HCT116 (cell line): ENCODE results near the gene LCMT1. TPM values are rescaled to one million over a fixed set of nuclear protein-coding genes. Genes with fewer than 3 reads are reported as not detected.

Experiments used
- ATAC-seq: fragments of 200-7000 bp; cut with Tn5 transposase; 2 replicates; pipeline ENCODE4 v1.9.1; 2020; ENCODE audit warnings: mild to moderate bottlenecking, moderate library complexity
- BruUV-seq: library from RNA; stranded (reverse); fragments of 400-500 nt; replicated peaks from 2 replicates; lab custom pipeline; 2021; lab: Mats Ljungman, UMichigan
- CTCF ChIA-PET: fragments of 300-600 bp; sonication (Branson Sonifier 250); formaldehyde crosslinking; loops from one replicate; lab custom pipeline; 2021; ENCODE audit warnings: antibody characterized with exemption; lab: Charles Lee
- POLR2A ChIA-PET: fragments of 300-600, 350-600 bp; sonication (Branson Sonifier 250); formaldehyde crosslinking; loops from one replicate; lab custom pipeline; 2021; ENCODE audit warnings: antibody characterized with exemption; lab: Charles Lee
- RAD21 ChIA-PET, 2 experiments: fragments of 300-600 bp; sonication (Branson Sonifier 250); formaldehyde crosslinking; loops; one replicate each; lab custom pipeline; 2023; ENCODE audit warnings: low total read pairs in 2 of 2; ENCODE audit not compliant: uncharacterized antibody in 2 of 2, unreplicated experiment in 2 of 2, low non-redundant PET in 1 of 2; lab: Charles Lee
- DNase-seq: peaks from one replicate; pipeline ENCODE4 v3.0.0-alpha.2; 2010; ENCODE audit warnings: low read depth, low spot score
- H2AFZ ChIP-seq: fragments of 200-600 bp; shearing (Covaris generic), sonication (generic); 2 replicates; pipeline ENCODE4 v1.6.1; 2017; ENCODE audit warnings: low read depth, mixed run types, mixed read lengths, antibody characterized with exemption, low read length; ENCODE audit not compliant: poor library complexity, severe bottlenecking
- H3K27ac ChIP-seq: 2 replicates; pipeline ENCODE4 v1.5.1; 2012; ENCODE audit warnings: low read depth, low read length
- H3K27me3 ChIP-seq: fragments of 200-600 bp; sonication (generic); 2 replicates; pipeline ENCODE4 v1.6.1; 2016; ENCODE audit warnings: mixed run types, low read length, mixed read lengths; ENCODE audit not compliant: insufficient read depth
- H3K36me3 ChIP-seq, 2 experiments: fragments of 200-500 bp in 1 of 2; fragments of 200-600 bp in 1 of 2; sonication (Bioruptor generic) in 1 of 2; sonication (generic) in 1 of 2; 2 replicates each; pipeline versions ENCODE4 v1.5.1 to v1.6.1; 2014 to 2016; ENCODE audit warnings: low read length in 2 of 2, inconsistent platforms in 1 of 2, mixed read lengths in 1 of 2, mixed run types in 1 of 2; ENCODE audit not compliant: insufficient read depth in 2 of 2, control insufficient read depth in 1 of 2
- H3K4me1 ChIP-seq, 2 experiments: fragments of 200-600 bp in 1 of 2; sonication (generic) in 1 of 2; 2 replicates each; pipeline versions ENCODE4 v1.5.1 to v1.6.1; 2012 to 2017; ENCODE audit warnings: low read length in 2 of 2, inconsistent platforms in 1 of 2, mild to moderate bottlenecking in 1 of 2, mixed read lengths in 1 of 2, mixed run types in 1 of 2, moderate library complexity in 1 of 2; ENCODE audit not compliant: insufficient read depth in 2 of 2, control insufficient read depth in 1 of 2
- H3K4me2 ChIP-seq: fragments of 200-600 bp; sonication (generic); 2 replicates; pipeline ENCODE4 v1.6.1; 2017; ENCODE audit warnings: mixed run types, low read length, mixed read lengths
- H3K4me3 ChIP-seq, 2 experiments: fragments of 200-600 bp in 1 of 2; sonication (generic) in 1 of 2; replicated peaks in 1 of 2; 2 replicates each; pipeline ENCODE4 v1.5.1; 2011 to 2016; ENCODE audit warnings: low read length in 2 of 2, control low read depth in 1 of 2, low read depth in 1 of 2, mild to moderate bottlenecking in 1 of 2, mixed read lengths in 1 of 2, mixed run types in 1 of 2
- H3K79me2 ChIP-seq: fragments of 200-600 bp; sonication (generic); 2 replicates; pipeline ENCODE4 v1.6.1; 2017; ENCODE audit warnings: mild to moderate bottlenecking, mixed run types, low read length, moderate library complexity, mixed read lengths; ENCODE audit not compliant: insufficient read depth
- H3K9ac ChIP-seq: fragments of 200-600 bp; sonication (generic); 2 replicates; pipeline ENCODE4 v1.6.1; 2016; ENCODE audit warnings: low read length, mixed read lengths
- H3K9me2 ChIP-seq: fragments of 200-600 bp; sonication (generic), shearing (Covaris generic); 2 replicates; pipeline ENCODE4 v1.6.1; 2017; ENCODE audit warnings: mixed run types, mild to moderate bottlenecking, moderate library complexity; ENCODE audit not compliant: insufficient read depth
- H3K9me3 ChIP-seq, 2 experiments: fragments of 200-500 bp in 1 of 2; fragments of 200-600 bp in 1 of 2; sonication (Bioruptor generic) in 1 of 2; sonication (generic) in 1 of 2; 2 replicates each; pipeline ENCODE4 v1.6.1; 2014 to 2017; ENCODE audit warnings: low read length in 2 of 2, mixed read lengths in 2 of 2, inconsistent platforms in 1 of 2, low read depth in 1 of 2, mild to moderate bottlenecking in 1 of 2, mixed run types in 1 of 2, moderate library complexity in 1 of 2; ENCODE audit not compliant: control insufficient read depth in 1 of 2, insufficient read depth in 1 of 2
- H4K20me1 ChIP-seq: fragments of 200-600 bp; sonication (generic), shearing (Covaris generic); 2 replicates; pipeline ENCODE4 v1.6.1; 2017; ENCODE audit warnings: mixed run types, mild to moderate bottlenecking, moderate library complexity; ENCODE audit not compliant: insufficient read depth
- EGR1 ChIP-seq: IDR thresholded peaks from 2 replicates; pipeline ENCODE4 v1.6.1; 2012; ENCODE audit warnings: low read depth
- ELF1 ChIP-seq: IDR thresholded peaks from 2 replicates; pipeline ENCODE4 v1.6.1; 2012; ENCODE audit warnings: low read depth, borderline replicate concordance
- POLR2AphosphoS5 ChIP-seq: IDR thresholded peaks from 2 replicates; pipeline ENCODE4 v1.6.1; 2011; ENCODE audit warnings: mild to moderate bottlenecking, low read depth, low read length, moderate library complexity
- ZFX ChIP-seq: fragments of 450-650 bp; IDR thresholded peaks from 2 replicates; pipeline ENCODE4 v1.6.1; 2017
- intact Hi-C: fragments of 100-400 bp; cut with micrococcal nuclease; formaldehyde crosslinking; loops from 2 replicates; pipeline ENCODE4 v1.10.0; 2022
- total RNA-seq: library from RNA; stranded (reverse); gene quantifications from one replicate; pipeline ENCODE4 v1.2.1, GENCODE V29; 2021; ENCODE audit not compliant: unreplicated experiment
- TF ChIP-seq, protein P1 (sequence below), 3 experiments: fragments of 200-600 bp in 1 of 3; sonication (generic) in 1 of 3; IDR thresholded peaks in 2 of 3; conservative IDR thresholded peaks in 1 of 3; 2 replicates each; pipeline ENCODE4 v1.5.1; 2012 to 2017; ENCODE audit warnings: low read depth in 2 of 3, low read length in 2 of 3, antibody characterized with exemption in 1 of 3, borderline replicate concordance in 1 of 3, control low read depth in 1 of 3, mild to moderate bottlenecking in 1 of 3, mixed read lengths in 1 of 3, mixed run types in 1 of 3, moderate library complexity in 1 of 3; ENCODE audit not compliant: insufficient read depth in 1 of 3

LCMT1 gene
- total RNA-seq, 1 experiment from 2014 or later = 52.4 TPM

DNA sequence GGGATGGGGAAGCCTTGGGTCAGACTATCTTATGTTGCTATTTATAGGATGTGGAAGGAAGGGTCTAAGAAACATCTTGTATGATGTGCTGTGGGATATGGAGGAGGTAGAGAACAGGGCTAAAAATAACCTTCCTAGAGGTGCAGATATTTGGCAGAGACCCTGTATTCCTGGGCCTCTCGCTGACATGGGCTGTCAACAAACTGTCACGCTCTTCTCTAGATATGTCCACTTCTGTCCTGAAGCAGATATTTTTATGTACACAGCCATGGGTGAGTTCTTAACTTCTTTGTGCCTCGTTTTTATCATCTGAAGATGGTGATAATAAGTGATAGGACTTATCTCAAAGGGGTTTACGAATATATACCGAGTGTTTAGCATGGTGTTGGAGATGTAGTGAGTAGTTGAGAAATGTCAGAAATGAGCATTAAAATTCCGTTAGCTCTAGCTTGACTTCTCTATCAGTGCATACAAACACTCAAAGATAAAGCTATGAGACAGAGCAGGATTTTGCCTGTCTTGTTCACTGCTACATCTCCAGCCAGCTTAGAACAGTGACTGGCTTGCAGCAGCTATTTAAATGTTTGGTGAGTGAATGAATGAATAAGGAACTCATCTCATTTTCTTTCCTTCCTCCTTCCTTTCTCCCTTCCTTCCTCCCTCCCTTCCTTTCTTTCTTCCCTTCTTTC, 102.3 kb downstream of the LCMT1 start:
- RAD21 ChIA-PET = no interaction called here

DNA sequence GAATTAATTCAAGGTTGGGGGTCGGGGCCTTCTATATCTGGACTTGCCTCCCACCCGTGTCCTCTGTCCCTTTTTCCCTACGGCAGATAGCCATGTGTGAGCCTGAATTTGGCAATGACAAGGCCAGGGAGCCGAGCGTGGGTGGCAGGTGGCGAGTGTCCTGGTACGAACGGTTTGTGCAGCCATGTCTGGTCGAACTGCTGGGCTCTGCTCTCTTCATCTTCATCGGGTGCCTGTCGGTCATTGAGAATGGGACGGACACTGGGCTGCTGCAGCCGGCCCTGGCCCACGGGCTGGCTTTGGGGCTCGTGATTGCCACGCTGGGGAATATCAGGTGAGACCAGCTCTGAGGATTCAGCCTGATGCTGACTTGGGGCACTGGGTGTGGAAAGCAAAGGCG, 105.6 kb downstream of the LCMT1 start:
- ChIA-PET RAD21 (no interaction called here), POLR2A (interaction anchor here (1.4 kb wide), 1 partner anchor 8 kb away, joined by 3 read pairs; no protein-coding TSS in a partner anchor), CTCF (no interaction called here)
- no peaks in the 10 kb centered on the region for H3K9me2 ChIP-seq
- ATAC-seq = no peak
- H3K4me2 ChIP-seq = no peak overlapping the region
- TF ChIP-seq, protein P1, sequence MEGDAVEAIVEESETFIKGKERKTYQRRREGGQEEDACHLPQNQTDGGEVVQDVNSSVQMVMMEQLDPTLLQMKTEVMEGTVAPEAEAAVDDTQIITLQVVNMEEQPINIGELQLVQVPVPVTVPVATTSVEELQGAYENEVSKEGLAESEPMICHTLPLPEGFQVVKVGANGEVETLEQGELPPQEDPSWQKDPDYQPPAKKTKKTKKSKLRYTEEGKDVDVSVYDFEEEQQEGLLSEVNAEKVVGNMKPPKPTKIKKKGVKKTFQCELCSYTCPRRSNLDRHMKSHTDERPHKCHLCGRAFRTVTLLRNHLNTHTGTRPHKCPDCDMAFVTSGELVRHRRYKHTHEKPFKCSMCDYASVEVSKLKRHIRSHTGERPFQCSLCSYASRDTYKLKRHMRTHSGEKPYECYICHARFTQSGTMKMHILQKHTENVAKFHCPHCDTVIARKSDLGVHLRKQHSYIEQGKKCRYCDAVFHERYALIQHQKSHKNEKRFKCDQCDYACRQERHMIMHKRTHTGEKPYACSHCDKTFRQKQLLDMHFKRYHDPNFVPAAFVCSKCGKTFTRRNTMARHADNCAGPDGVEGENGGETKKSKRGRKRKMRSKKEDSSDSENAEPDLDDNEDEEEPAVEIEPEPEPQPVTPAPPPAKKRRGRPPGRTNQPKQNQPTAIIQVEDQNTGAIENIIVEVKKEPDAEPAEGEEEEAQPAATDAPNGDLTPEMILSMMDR (IDR thresholded peaks at IDR 0.05 in 2 of 3, conservative IDR thresholded peaks at IDR 0.05 in 1 of 3; ENCODE audit: borderline replicate concordance in 1 of 3, insufficient read depth in 1 of 3, low read depth in 2 of 3, low read length in 2 of 3) = no peak
- TF ChIP-seq ZFX = no peak
- H3K79me2 ChIP-seq = no peaks in the 10 kb centered on the region
- no peak overlapping the region for H2AFZ ChIP-seq
- no peaks in the 10 kb centered on the region for H3K36me3 ChIP-seq
- no peaks in the 10 kb centered on the region for H3K4me1 ChIP-seq
- no TSS peak for BruUV-seq
- no peaks in the 10 kb centered on the region for H4K20me1 ChIP-seq
- no peak for DNase-seq
- intact Hi-C loops = no loop called here
- H3K27me3 ChIP-seq = no peaks in the 10 kb centered on the region
- no peaks in the 10 kb centered on the region for H3K9me3 ChIP-seq
- H3K9ac ChIP-seq = no peak overlapping the region
- H3K27ac ChIP-seq = no peak overlapping the region
- H3K4me3 ChIP-seq = no peak overlapping the region

More for the DNA sequence above, 102.3 kb downstream of the LCMT1 start:
- no TSS peak for BruUV-seq
- no peak overlapping the region for H3K4me3 ChIP-seq
- H4K20me1 ChIP-seq = no peaks in the 10 kb centered on the region
- no peak overlapping the region for H2AFZ ChIP-seq
- no peaks in the 10 kb centered on the region for H3K9me2 ChIP-seq
- ATAC-seq (no peak), DNase-seq (no peak)
- intact Hi-C loops = no loop called here
- H3K4me2 ChIP-seq = no peak overlapping the region
- CTCF ChIA-PET = interaction anchor here (0.6 to 1.1 kb wide), 2 partner anchors 11 to 1581 kb away, joined by 5 read pairs; no protein-coding TSS in a partner anchor
- H3K27me3 ChIP-seq = no peaks in the 10 kb centered on the region
- H3K27ac ChIP-seq = no peak overlapping the region
- no peaks in the 10 kb centered on the region for H3K9me3 ChIP-seq
- POLR2A ChIA-PET = no interaction called here
- H3K79me2 ChIP-seq = no peaks in the 10 kb centered on the region
- no peaks in the 10 kb centered on the region for H3K4me1 ChIP-seq
- H3K9ac ChIP-seq = no peak overlapping the region
- TF ChIP-seq, protein P1 (IDR thresholded peaks at IDR 0.05 in 2 of 3, conservative IDR thresholded peaks at IDR 0.05 in 1 of 3; ENCODE audit: borderline replicate concordance in 1 of 3, insufficient read depth in 1 of 3, low read depth in 2 of 3, low read length in 2 of 3) = no peak
- TF ChIP-seq EGR1 (no peak), POLR2AphosphoS5 (no peak), ELF1 (no peak)
- H3K36me3 ChIP-seq = no peaks in the 10 kb centered on the region
